GM12892 (cell line): ENCODE results near the gene MICAL2.

Experiments used
- POLR2A ChIP-seq: IDR thresholded peaks from 2 replicates; pipeline ENCODE4 v1.6.1; 2011; ENCODE audit warnings: low read depth, low read length, control low read depth
- POLR2AphosphoS5 ChIP-seq: IDR thresholded peaks from 2 replicates; pipeline ENCODE4 v1.6.1; 2011; ENCODE audit warnings: low read depth, low read length, control low read depth
- TAF1 ChIP-seq: IDR thresholded peaks from 2 replicates; pipeline ENCODE4 v1.6.1; 2011; ENCODE audit warnings: low read depth, mild to moderate bottlenecking, control low read depth, low read length, borderline replicate concordance

DNA sequence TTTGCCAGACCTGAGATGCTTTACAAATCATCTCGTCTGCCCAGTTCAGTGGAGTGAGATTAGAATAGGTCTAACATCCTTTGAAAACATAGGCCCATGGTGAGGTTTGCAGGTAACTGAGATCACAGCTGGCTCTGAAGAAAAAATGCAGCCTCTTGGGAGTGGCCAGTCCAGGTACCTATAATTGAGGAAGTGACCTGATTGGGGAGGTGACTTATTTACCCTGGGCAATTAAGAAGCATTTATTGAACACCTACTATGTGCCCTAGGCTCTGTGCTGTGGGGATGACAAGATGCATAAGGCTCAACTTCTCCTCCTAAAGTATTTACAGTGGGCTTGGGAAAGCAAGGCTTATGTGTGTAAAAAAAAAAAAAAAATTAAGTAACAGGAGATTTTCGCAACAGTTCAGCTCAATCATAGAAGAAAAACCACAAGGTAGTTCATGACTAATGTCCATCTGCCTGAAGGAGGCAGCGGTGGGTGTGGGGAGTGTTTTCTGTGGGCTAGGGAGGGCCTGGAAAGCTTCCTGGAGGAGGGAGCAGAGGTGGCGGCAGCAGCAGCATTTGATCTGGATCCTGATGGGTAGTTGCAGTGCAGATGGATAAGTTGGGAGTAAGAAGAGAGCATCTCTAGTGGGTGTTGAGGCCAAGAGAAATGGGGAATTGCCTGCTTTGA, 16.1 kb downstream of the MICAL2 start:
- TF ChIP-seq POLR2A: no peak
- TF ChIP-seq TAF1: no peak
- TF ChIP-seq POLR2AphosphoS5: no peak
